ENCODE measurements around the gene PCSK5.

DNA sequence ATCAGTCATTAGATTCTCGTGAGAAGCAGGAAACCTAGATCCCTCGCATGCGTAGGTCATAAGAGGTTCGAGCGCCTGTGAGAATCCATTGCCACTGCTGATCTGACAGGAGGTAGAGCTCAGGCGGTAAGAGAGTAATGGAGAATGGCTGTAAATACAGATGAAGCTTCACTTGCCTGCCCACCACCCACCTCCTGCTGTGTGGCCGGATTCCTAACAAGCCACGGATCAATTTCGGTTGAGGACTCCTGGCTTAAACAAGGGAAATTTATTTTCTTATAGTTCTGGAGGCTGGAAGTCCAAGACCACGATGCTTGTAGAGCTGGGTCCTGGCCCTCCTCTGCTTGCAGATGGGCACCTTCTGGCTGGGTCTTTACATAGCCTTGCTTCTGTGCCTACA, 200.4 kb downstream of the PCSK5 start:
- TF ChIP-seq POLR2AphosphoS5 (IDR thresholded peaks at IDR 0.05; ENCODE audit: insufficient read depth, low read depth, low read length): no peak
- TF ChIP-seq, protein P1, sequence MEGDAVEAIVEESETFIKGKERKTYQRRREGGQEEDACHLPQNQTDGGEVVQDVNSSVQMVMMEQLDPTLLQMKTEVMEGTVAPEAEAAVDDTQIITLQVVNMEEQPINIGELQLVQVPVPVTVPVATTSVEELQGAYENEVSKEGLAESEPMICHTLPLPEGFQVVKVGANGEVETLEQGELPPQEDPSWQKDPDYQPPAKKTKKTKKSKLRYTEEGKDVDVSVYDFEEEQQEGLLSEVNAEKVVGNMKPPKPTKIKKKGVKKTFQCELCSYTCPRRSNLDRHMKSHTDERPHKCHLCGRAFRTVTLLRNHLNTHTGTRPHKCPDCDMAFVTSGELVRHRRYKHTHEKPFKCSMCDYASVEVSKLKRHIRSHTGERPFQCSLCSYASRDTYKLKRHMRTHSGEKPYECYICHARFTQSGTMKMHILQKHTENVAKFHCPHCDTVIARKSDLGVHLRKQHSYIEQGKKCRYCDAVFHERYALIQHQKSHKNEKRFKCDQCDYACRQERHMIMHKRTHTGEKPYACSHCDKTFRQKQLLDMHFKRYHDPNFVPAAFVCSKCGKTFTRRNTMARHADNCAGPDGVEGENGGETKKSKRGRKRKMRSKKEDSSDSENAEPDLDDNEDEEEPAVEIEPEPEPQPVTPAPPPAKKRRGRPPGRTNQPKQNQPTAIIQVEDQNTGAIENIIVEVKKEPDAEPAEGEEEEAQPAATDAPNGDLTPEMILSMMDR (IDR thresholded peaks at IDR 0.05; ENCODE audit: extremely low read depth in 1 of 2, insufficient read depth in 1 of 2, low read depth in 1 of 2, low read length in 2 of 2): no peak
- TF ChIP-seq POLR2A (IDR thresholded peaks at IDR 0.05; ENCODE audit: low read depth, low read length): no peak
